GM23338 (cell line): Measurements from ENCODE around the gene SLC2A9. TPM values are rescaled to one million over a fixed set of nuclear protein-coding genes. Genes with fewer than 3 reads are reported as not detected.

Source experiments
- ATAC-seq: fragments of 200-7000 bp; cut with Tn5 transposase; 3 replicates; pipeline ENCODE4 v1.9.1; 2020
- DNase-seq: peaks from one replicate; pipeline ENCODE4 v3.0.0-alpha.2; 2015; ENCODE audit warnings: low spot score
- H2AFZ ChIP-seq: fragments of 200-600 bp; sonication (generic); 2 replicates; pipeline ENCODE4 v1.8.0; 2016; ENCODE audit warnings: antibody characterized with exemption, mild to moderate bottlenecking, moderate library complexity
- H3F3A ChIP-seq: fragments of 200-600 bp; sonication (generic); replicated peaks from 2 replicates; pipeline ENCODE4 v1.8.0; 2017; ENCODE audit warnings: antibody characterized with exemption, mixed run types, low read depth
- H3K27ac ChIP-seq: fragments of 200-600 bp; sonication (generic); 2 replicates; pipeline ENCODE4 v1.6.1; 2016; ENCODE audit warnings: low read depth
- H3K27me3 ChIP-seq: fragments of 200-600 bp; sonication (generic); 2 replicates; pipeline ENCODE4 v1.8.0; 2016; ENCODE audit warnings: mild to moderate bottlenecking, mixed run types, moderate library complexity; ENCODE audit not compliant: insufficient read depth
- H3K36me3 ChIP-seq: fragments of 200-600 bp; sonication (generic); 2 replicates; pipeline ENCODE4 v1.8.0; 2016; ENCODE audit warnings: mild to moderate bottlenecking; ENCODE audit not compliant: insufficient read depth
- H3K4me1 ChIP-seq: fragments of 200-600 bp; sonication (generic); 2 replicates; pipeline ENCODE4 v1.8.0; 2016; ENCODE audit warnings: mild to moderate bottlenecking, moderate library complexity; ENCODE audit not compliant: insufficient read depth
- H3K4me2 ChIP-seq: fragments of 200-600 bp; sonication (generic); 2 replicates; pipeline ENCODE4 v1.7.1; 2017; ENCODE audit warnings: mixed run types
- H3K4me3 ChIP-seq: fragments of 200-600 bp; sonication (generic); 2 replicates; pipeline ENCODE4 v1.6.1; 2016; ENCODE audit warnings: mixed run types
- H3K79me2 ChIP-seq: fragments of 200-600 bp; sonication (generic); replicated peaks from 2 replicates; pipeline ENCODE4 v1.8.0; 2017; ENCODE audit warnings: mild to moderate bottlenecking; ENCODE audit not compliant: insufficient read depth
- H3K9me2 ChIP-seq: fragments of 200-600 bp; sonication (generic); 2 replicates; pipeline ENCODE4 v1.8.0; 2017; ENCODE audit not compliant: insufficient read depth
- H4K20me1 ChIP-seq: fragments of 200-600 bp; sonication (generic); replicated peaks from 2 replicates; pipeline ENCODE4 v1.8.0; 2017; ENCODE audit warnings: mild to moderate bottlenecking; ENCODE audit not compliant: insufficient read depth
- H3K27ac Mint-ChIP-seq: 2 replicates; pipeline ENCODE4 v1.8.0; 2020; ENCODE audit warnings: inconsistent platforms, mild to moderate bottlenecking, moderate library complexity, mixed read lengths
- H3K27me3 Mint-ChIP-seq: 3 replicates; pipeline ENCODE4 v1.8.0; 2022; ENCODE audit warnings: low read depth, mild to moderate bottlenecking, moderate library complexity, mixed read lengths, inconsistent platforms; ENCODE audit not compliant: insufficient read depth, poor library complexity
- H3K36me3 Mint-ChIP-seq: 3 replicates; pipeline ENCODE4 v1.8.0; 2021; ENCODE audit warnings: low read depth, mild to moderate bottlenecking, inconsistent platforms, moderate library complexity, mixed read lengths
- H3K4me1 Mint-ChIP-seq: 3 replicates; pipeline ENCODE4 v1.8.0; 2020; ENCODE audit warnings: mild to moderate bottlenecking, inconsistent platforms, mixed read lengths
- H3K4me3 Mint-ChIP-seq: 3 replicates; pipeline ENCODE4 v1.8.0; 2021; ENCODE audit warnings: moderate library complexity, mild to moderate bottlenecking, inconsistent platforms, mixed read lengths
- H3K9me3 Mint-ChIP-seq: 3 replicates; pipeline ENCODE4 v1.8.0; 2020; ENCODE audit warnings: moderate library complexity, mild to moderate bottlenecking, inconsistent platforms, mixed read lengths
- ZNF331 ChIP-seq: fragments of 250-450 bp; sonication (Bioruptor Pico); IDR thresholded peaks from 2 replicates; pipeline ENCODE4 v1.5.0; 2020; ENCODE audit warnings: low read depth, mild to moderate bottlenecking, moderate library complexity
- polyA plus RNA-seq: library from polyadenylated mRNA; unstranded; fragments of >200 nt; fragmentation: Nextera tagmentation; extraction: Ambion mirVana; gene quantifications from 2 replicates; pipeline ENCODE4 v1.2.1, GENCODE V29; 2016
- total RNA-seq: library from RNA; depleted of rRNA; stranded (reverse); fragments of >200 nt; shearing (Covaris generic); gene quantifications from 2 replicates; pipeline ENCODE4 v1.2.3, GENCODE V29; 2014
- TF ChIP-seq, protein P1 (sequence below): fragments of 250-450 bp; sonication (Bioruptor Pico); IDR thresholded peaks from 2 replicates; pipeline ENCODE4 v1.5.0; 2020; ENCODE audit warnings: mild to moderate bottlenecking, moderate library complexity
- TF ChIP-seq, protein P2 (sequence below), 2 experiments: fragments of 200-600 bp in 1 of 2; sonication (generic) in 1 of 2; conservative IDR thresholded peaks; 2 replicates each; pipeline versions ENCODE4 v1.5.1 to v1.6.1; 2016 to 2017; ENCODE audit warnings: antibody characterized with exemption in 2 of 2, low read depth in 2 of 2, mild to moderate bottlenecking in 2 of 2, moderate library complexity in 1 of 2

Gene SLC2A9
- total and polyA plus RNA-seq, 2 experiments from 2014 or later = 0.21 to 0.40 TPM

DNA sequence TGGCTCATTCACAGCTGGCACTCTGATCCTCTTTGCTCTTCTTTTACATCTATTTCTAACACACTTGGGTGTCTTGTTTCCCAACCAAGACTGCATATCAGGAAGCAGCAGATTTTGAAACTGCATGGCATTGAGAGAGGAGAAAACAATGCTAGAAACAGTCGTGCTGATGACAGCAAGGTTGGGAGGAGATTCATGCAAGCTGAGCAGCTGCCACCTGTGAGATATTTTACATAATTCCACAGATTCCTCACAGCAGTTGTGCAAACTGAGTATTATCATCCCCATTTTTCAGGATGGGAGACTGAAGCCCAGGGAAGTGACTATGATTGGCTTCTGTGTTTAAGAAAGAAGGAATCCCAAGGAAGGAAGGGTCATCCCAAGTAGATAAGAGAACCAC, 105.0 kb downstream of the SLC2A9 start (continued):
- TF ChIP-seq, protein P1, sequence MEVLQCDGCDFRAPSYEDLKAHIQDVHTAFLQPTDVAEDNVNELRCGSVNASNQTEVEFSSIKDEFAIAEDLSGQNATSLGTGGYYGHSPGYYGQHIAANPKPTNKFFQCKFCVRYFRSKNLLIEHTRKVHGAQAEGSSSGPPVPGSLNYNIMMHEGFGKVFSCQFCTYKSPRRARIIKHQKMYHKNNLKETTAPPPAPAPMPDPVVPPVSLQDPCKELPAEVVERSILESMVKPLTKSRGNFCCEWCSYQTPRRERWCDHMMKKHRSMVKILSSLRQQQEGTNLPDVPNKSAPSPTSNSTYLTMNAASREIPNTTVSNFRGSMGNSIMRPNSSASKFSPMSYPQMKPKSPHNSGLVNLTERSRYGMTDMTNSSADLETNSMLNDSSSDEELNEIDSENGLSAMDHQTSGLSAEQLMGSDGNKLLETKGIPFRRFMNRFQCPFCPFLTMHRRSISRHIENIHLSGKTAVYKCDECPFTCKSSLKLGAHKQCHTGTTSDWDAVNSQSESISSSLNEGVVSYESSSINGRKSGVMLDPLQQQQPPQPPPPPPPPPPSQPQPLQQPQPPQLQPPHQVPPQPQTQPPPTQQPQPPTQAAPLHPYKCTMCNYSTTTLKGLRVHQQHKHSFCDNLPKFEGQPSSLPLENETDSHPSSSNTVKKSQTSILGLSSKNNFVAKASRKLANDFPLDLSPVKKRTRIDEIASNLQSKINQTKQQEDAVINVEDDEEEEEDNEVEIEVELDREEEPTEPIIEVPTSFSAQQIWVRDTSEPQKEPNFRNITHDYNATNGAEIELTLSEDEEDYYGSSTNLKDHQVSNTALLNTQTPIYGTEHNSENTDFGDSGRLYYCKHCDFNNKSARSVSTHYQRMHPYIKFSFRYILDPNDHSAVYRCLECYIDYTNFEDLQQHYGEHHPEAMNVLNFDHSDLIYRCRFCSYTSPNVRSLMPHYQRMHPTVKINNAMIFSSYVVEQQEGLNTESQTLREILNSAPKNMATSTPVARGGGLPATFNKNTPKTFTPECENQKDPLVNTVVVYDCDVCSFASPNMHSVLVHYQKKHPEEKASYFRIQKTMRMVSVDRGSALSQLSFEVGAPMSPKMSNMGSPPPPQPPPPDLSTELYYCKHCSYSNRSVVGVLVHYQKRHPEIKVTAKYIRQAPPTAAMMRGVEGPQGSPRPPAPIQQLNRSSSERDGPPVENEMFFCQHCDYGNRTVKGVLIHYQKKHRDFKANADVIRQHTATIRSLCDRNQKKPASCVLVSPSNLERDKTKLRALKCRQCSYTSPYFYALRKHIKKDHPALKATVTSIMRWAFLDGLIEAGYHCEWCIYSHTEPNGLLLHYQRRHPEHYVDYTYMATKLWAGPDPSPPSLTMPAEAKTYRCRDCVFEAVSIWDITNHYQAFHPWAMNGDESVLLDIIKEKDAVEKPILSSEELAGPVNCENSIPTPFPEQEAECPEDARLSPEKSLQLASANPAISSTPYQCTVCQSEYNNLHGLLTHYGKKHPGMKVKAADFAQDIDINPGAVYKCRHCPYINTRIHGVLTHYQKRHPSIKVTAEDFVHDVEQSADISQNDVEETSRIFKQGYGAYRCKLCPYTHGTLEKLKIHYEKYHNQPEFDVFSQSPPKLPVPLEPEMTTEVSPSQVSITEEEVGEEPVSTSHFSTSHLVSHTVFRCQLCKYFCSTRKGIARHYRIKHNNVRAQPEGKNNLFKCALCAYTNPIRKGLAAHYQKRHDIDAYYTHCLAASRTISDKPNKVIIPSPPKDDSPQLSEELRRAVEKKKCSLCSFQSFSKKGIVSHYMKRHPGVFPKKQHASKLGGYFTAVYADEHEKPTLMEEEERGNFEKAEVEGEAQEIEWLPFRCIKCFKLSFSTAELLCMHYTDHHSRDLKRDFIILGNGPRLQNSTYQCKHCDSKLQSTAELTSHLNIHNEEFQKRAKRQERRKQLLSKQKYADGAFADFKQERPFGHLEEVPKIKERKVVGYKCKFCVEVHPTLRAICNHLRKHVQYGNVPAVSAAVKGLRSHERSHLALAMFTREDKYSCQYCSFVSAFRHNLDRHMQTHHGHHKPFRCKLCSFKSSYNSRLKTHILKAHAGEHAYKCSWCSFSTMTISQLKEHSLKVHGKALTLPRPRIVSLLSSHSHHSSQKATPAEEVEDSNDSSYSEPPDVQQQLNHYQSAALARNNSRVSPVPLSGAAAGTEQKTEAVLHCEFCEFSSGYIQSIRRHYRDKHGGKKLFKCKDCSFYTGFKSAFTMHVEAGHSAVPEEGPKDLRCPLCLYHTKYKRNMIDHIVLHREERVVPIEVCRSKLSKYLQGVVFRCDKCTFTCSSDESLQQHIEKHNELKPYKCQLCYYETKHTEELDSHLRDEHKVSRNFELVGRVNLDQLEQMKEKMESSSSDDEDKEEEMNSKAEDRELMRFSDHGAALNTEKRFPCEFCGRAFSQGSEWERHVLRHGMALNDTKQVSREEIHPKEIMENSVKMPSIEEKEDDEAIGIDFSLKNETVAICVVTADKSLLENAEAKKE = no peak

DNA sequence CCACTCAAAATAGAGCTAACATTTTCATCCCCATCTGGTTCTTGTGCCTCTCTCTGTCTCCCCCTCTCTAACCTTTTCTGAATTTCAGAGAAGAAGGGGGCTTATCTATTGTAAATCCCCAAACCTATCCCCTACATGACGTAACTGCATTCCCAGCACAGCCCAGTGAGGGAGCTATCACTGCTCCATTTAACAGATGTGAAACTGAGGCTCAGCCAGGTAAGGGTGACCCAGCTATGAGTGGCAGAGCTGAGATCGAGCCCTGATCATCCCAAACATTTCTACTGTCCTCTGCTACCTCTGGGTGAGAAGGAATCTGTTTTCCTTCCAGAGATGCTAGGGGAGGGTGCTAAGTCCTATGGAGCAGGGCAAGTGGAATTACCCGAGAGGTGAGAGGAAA, 107.5 kb downstream of the SLC2A9 start:
- Histone ChIP-seq H4K20me1 (no peaks in the 10 kb centered on the region), H3K27me3 (no peaks in the 10 kb centered on the region), H3K4me1 (no peaks in the 10 kb centered on the region), H3K9me2 (peaks cover 3% of the 10 kb centered on the region; the same call in 1 of the 2 replicates), H3F3A (no peaks in the 10 kb centered on the region), H3K4me2 (no peak overlapping the region), H3K4me3 (no peak overlapping the region), H3K79me2 (no peaks in the 10 kb centered on the region), H3K36me3 (no peaks in the 10 kb centered on the region), H2AFZ (no peak overlapping the region), H3K27ac (no peak overlapping the region)
- H3K36me3 Mint-ChIP-seq = no peaks in the 10 kb centered on the region
- H3K27ac Mint-ChIP-seq = no peak overlapping the region
- TF ChIP-seq ZNF331 (CRISPR knock-in tag) = no peak
- TF ChIP-seq, protein P2, sequence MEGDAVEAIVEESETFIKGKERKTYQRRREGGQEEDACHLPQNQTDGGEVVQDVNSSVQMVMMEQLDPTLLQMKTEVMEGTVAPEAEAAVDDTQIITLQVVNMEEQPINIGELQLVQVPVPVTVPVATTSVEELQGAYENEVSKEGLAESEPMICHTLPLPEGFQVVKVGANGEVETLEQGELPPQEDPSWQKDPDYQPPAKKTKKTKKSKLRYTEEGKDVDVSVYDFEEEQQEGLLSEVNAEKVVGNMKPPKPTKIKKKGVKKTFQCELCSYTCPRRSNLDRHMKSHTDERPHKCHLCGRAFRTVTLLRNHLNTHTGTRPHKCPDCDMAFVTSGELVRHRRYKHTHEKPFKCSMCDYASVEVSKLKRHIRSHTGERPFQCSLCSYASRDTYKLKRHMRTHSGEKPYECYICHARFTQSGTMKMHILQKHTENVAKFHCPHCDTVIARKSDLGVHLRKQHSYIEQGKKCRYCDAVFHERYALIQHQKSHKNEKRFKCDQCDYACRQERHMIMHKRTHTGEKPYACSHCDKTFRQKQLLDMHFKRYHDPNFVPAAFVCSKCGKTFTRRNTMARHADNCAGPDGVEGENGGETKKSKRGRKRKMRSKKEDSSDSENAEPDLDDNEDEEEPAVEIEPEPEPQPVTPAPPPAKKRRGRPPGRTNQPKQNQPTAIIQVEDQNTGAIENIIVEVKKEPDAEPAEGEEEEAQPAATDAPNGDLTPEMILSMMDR (conservative IDR thresholded peaks at IDR 0.05; ENCODE audit: low read depth in 2 of 2) = peak in 1 of 2 experiments; percentile 10; a peak in 1 of 4 replicates
- H3K4me3 Mint-ChIP-seq = no peak overlapping the region
- no peaks in the 10 kb centered on the region for H3K9me3 Mint-ChIP-seq
- no peak; the same call in 1 of the 3 replicates for ATAC-seq
- peak; percentile 19 for DNase-seq
- peaks cover 4% of the 10 kb centered on the region for H3K27me3 Mint-ChIP-seq
- H3K4me1 Mint-ChIP-seq = no peaks in the 10 kb centered on the region
